ENCODE measurements around the gene CREB3L1.
"Not testable (repeated sequence)": the region's sequence is repeated elsewhere in the genome, so short reads cannot be mapped to it uniquely, and the experiment has no call there.

CREB3L1 gene

DNA sequence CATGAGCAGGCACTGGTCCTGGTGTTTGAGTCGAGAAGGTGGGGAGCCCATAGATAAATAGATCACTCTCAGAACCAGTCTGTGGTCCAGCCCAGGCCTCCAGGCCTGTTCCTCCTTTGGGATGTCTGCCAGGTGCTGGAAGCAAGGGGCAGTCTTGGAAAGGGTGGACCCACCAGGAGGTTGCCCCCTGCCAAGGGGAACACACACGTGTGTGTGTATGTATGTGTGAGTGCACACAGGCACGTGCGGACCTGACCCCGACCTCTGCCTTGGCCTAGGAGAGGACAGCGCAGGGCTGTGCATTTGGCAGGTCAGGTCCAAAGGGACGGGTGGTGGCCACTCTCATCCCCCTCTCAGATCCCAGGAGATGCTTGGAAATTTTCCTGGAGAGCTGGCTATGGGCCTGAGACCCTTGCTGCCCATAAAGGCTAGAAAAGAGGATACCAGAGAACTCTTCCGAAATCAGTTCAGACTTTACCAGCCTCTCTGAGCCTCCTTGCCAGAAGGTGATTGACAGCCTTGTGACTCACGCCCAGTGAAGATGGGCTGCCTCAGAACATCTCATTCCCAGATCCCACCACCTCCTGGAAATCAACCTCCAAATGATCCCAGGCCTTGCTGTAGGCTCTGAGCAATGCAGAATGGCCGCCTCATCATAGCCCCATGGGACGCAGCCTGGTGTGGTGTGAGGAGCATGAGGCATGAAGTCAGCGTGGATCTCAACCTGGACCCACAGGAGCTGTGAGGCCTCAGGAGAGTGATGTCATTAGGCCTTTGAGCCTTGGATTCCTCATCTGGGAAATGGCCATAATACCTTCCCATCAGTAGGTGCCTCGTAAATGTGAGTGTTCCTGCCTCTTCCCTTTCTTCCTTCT, 24.0 kb upstream of the CREB3L1 start:
- no peak for TF ChIP-seq ZNF274 (IDR thresholded peaks at IDR 0.05; ENCODE audit: low read depth, low read length)
- H3K4me3 ChIP-seq (ENCODE audit: low read length) = no peak overlapping the region

DNA sequence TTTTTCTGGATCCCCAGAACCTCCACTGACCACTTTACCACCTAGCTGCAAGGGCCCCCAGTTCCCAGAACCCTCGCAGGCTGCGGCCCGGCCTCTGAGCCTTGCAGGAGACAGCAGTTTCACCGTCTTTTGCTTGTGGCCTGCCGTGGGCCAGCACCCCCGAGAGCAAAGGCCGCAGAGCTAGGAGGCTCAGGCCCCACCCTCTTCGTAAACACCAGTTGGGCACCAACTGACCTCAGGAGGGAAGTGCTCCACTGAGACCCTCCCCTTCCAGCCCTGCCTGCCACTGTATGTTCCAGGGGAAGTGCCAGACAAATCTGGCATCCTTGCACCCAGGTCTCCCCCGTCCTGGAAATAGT, 23.4 kb upstream of the CREB3L1 start:
- no peak for TF ChIP-seq ZNF274 (IDR thresholded peaks at IDR 0.05; ENCODE audit: low read depth, low read length)
- H3K4me3 ChIP-seq (ENCODE audit: low read length) = no peak overlapping the region

DNA sequence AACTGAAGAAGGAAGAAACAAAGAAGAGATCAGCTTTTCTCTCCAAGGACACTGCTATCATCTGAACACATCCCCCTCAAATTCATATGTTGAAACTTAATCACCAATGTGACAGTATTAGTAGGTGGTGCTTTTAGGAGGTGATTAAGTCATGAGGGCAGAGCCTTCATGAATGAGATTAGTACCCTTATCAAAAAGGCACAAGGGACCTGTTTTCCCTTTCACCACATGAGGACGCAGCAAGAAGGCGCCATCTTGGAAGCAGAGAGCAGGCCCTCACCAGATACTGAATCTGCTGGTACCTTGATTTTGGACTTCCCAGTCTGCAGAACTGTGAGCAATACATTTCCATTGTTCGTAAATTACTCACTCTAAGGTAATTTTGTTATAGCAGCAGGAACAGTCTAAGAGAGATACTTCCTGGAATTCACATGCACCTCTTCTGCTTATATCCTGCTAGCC, 20.9 kb upstream of the CREB3L1 start:
- TF ChIP-seq ZNF274 (IDR thresholded peaks at IDR 0.05; ENCODE audit: low read depth, low read length) = no peak

DNA sequence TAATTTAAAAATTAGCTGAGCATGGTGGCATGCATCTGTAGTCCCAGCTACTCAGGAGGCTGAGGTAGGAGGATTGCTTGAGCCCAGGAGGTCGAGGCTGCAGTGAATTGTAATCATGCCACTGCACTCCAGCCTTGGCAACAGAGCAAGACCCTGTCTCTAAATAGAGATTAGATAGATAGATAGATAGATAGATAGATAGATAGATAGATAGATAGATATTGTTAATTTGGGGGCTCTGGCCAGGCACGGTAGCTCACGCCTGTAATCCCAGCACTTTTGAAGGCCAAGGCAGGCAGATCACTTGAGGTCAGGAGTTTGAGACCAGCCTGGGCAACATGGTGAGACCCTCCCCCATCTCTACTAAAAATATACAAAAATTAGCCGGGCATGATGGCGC, 18.1 kb upstream of the CREB3L1 start:
- not testable (repeated sequence) for H3K4me3 ChIP-seq (ENCODE audit: low read length)

More for the DNA sequence above, 20.9 kb upstream of the CREB3L1 start:
- no peak overlapping the region for H3K4me3 ChIP-seq (ENCODE audit: low read length)

DNA sequence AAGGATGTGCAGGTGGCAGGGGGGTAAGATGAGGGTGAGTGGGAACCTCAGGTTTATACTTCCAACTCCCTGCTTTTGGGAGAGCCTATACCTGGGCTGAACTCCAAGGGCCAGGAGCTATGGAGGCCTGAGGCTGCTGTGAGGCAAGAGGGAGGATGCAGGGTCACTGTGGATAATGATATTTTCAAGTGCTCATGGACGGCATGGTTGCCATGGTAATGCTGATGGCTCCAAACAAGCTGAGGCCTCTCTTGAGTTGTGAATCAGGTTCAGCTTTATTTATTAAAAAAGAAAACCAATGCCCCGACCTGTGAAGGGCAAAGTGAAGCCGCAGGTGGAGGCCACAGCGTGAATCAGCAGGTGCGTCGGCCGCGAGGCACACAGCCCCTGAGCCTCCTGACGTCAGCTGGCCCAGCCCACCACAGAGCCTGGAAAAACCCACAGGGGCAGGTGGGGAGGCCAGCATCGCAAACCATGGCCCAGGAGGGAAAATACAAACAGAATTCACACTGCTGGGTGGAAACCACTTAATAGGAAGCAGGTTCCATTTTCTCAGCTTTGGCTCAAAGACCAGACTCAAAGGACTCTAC, 17.4 kb upstream of the CREB3L1 start:
- H3K4me3 ChIP-seq (ENCODE audit: low read length) = no peak overlapping the region
- TF ChIP-seq ZNF274 (IDR thresholded peaks at IDR 0.05; ENCODE audit: low read depth, low read length) = no peak

DNA sequence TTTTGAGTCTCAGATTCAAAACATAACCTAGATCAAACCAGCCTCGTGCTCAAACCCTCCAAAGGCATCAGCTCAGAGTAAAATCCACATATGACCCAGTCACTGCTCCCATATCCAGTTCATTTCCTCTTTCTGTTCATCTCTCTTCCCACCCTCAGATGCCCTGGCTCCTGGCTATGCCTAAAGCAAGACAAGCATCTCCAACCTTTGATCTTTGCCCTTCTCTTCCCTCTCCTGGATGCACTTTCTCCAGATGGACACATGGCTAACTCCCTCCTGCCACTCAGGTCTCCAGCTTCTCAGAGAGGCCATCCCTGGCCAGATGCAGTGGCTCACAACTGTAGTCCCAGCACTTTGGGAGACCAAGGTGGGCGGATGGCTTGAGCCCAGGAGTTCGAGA, 14.3 kb upstream of the CREB3L1 start:
- H3K4me3 ChIP-seq (ENCODE audit: low read length) = no peak overlapping the region
- TF ChIP-seq ZNF274 (IDR thresholded peaks at IDR 0.05; ENCODE audit: low read depth, low read length) = no peak

DNA sequence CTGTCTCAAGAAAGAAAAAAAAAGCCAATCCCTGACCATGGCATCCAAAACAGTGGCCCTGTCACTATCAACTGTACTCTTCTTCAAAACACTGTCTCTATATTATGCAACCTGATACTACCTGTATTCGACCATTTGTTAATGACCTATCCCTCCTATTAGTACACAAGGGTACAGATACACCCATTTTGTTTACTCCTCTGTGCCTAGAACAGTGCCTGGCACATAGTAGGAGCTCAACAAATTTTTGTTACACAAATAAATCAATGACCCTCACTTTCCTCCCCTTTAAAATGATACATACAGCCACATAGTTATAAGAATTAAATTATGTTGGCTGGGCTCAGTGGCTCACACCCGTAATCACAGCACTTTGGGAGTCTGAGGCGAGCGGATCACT, 13.4 kb upstream of the CREB3L1 start:
- no peak for TF ChIP-seq ZNF274 (IDR thresholded peaks at IDR 0.05; ENCODE audit: low read depth, low read length)
- H3K4me3 ChIP-seq (ENCODE audit: low read length) = no peak overlapping the region

DNA sequence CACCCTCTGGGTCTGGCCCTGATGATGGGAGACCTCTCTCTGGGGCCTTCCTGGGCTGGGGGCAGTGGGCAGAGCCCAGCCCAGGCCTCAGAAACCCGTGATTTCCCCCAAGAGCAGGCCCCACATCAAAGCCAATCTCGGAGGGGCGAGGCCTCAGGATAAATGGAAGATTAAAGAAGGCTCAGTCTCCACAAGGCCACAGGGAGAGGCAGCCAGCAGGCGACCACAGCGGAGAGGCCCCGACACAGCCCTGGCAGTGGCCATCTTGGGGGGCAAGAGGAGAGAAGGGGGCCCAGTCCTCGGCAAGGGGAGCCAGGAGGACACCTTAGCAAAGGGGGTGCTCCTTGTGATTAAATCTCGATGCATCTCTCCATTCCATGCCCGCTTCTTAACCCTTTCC, 12.5 kb upstream of the CREB3L1 start:
- H3K4me3 ChIP-seq (ENCODE audit: low read length) = no peak overlapping the region
- TF ChIP-seq ZNF274 (IDR thresholded peaks at IDR 0.05; ENCODE audit: low read depth, low read length) = no peak

DNA sequence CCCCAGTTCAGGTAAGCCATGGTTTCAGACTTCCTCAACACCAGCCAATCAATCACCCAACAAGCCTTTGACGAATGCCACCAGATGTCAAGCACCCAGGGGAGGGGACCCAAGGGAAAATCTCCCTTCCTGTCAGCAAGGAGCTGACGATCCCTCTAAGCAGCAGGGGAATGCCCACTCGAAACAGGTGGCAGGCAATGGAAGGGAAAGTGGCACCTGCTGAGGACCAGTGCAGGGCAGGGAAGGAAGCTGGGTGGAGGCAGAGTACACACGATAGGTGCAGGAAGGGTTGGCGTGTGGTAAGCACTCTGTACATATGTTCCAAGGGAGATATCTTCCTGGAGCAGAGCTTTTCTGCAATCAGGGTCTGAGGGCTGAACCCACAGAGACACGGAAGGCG, 11.7 kb upstream of the CREB3L1 start:
- no peak overlapping the region for H3K4me3 ChIP-seq (ENCODE audit: low read length)
- no peak for TF ChIP-seq ZNF274 (IDR thresholded peaks at IDR 0.05; ENCODE audit: low read depth, low read length)

DNA sequence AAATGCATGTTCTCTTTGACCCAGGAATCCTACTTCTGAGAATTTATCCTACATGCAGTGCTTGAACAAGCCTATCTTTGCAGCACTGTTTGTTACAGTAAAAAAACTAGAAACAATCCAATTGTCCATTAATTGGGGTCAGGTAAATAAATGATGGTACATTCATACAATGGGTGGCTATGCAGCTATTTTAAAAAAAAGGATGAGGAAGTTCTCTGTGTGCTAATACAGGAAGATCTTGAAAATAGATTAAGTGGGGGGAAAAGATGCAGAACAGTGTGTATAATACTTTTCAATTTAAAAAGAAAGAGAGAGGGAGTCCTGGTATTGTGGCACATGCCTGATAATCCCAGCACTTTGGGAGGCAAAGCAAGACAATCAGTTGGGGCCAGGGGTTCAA, 9.5 kb upstream of the CREB3L1 start:
- no peak for TF ChIP-seq ZNF274 (IDR thresholded peaks at IDR 0.05; ENCODE audit: low read depth, low read length)
- H3K4me3 ChIP-seq (ENCODE audit: low read length) = no peak overlapping the region

DNA sequence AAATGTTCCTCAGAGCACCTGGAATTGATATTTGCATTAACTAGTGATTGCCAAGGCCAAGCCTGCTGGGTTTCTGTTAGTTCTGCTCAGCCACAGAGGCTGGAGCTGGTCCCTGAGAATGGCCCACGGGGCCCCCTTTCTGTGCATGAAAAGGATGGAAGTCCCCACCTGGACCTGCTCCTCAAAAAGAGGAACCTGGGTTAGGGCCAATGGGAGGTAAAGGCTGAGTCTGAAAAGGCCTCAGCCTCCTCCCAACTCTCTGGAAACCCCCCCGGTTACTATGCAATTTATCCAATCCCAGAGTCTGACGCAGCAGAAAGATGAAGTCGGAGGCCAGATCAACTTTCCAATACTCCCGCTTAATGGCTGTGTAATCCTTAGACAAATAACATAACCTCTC, 6.8 kb upstream of the CREB3L1 start:
- no peak overlapping the region for H3K4me3 ChIP-seq (ENCODE audit: low read length)
- TF ChIP-seq ZNF274 (IDR thresholded peaks at IDR 0.05; ENCODE audit: low read depth, low read length) = no peak

DNA sequence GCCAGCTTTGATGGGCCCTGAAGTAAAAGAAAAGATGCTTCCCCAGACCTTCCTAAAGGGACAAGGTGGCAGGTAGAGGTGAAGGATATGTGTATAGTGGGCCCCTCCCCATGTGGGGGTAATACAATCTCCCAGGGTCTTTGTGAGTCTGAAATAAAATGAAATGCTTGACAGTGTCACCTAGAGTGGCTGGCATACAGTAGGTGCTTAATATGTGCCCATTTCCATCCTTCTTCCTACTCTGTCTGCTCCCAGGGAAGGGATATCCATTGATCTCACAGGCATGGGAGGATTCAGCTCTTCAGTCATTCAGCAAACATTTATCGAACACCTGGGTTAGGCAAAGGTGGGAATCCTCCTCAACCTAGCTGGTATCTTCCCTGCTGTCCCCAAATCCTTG, 6.1 kb upstream of the CREB3L1 start:
- TF ChIP-seq ZNF274 (IDR thresholded peaks at IDR 0.05; ENCODE audit: low read depth, low read length) = no peak
- no peak overlapping the region for H3K4me3 ChIP-seq (ENCODE audit: low read length)

DNA sequence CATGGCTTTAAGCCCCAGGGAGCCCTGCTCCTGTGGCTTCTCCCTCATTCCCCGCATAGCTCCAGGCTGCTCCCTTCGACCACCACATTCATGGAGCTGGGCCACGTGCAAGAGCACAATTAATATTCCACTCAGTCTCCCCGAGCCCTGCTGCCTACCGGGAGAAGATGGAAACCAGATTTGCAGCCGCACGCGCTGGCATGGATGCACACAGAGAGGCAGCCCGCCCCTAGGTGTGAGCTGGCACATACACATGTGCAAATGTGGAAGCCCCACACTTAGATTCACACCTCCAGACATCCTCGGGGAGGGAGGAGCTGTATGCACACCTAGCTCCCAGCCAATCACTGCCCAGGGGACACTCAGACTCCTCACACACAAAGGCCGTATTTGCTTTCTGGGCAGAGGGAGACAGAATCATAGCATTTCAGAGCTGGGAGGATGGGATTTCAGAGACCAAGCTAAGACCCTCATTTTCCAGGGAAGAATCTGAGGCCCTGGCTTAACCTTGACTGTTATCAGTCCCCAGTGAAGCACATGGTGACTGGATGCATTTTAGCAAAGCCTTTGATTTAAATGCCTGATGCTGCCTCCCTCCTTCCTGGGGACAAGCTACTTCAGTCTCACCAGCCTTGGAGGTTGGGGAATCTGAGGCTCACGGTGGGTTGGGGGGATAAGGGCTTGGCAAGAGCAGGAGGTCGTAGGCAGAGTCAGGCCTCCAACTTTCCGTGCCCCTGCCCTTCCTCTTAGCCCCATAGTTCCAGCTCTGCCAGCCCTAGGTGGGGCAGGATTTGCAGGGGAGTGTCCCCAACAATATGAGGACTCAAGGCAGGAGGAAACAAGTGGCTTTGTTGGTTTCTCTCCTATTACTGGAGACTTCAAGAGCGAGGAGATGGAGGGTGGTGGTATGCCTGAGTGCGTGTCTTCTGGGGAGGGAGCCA, 5.3 kb upstream of the CREB3L1 start:
- H3K4me3 ChIP-seq (ENCODE audit: low read length) = no peak overlapping the region
- no peak for TF ChIP-seq ZNF274 (IDR thresholded peaks at IDR 0.05; ENCODE audit: low read depth, low read length)

DNA sequence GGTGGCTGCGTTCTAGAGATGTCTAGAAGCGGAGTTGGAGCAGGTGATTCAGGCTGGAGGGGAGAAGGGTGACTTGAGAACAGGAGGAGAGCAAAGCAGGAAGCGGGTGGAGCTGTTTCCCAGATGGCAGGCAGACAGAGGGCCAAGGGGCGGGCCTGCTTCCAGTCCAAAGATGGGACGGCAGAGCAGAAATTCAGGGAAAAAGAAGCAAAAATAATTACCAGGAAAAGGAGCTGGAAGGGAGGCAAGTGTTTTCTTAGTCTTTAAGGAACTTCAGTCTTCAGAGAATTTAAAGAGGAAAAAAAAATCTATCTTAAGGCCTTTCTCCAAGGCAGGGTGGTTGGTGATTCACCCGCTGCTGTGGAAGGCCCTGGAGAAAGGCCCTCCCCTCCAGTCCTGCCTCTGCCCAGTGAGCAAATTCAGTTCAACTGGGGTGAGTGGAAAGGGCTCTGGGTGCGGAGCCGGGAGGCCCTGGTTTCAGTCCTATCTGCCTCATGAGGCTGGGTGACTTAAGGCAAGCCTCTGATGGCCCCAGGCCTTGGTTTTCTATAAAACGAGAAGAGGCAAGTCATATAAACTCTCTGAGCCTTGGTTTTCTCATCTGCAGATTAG, 4.5 kb upstream of the CREB3L1 start:
- no peak overlapping the region for H3K4me3 ChIP-seq (ENCODE audit: low read length)
- TF ChIP-seq ZNF274 (IDR thresholded peaks at IDR 0.05; ENCODE audit: low read depth, low read length) = no peak
